H1 (cell line): ENCODE results near the gene KLHDC8B. TPM values are rescaled to one million over a fixed set of nuclear protein-coding genes. Genes with fewer than 3 reads are reported as not detected.

Experiments used
- CBX5 ChIP-seq: fragments of 300-800, 300-1000 bp; sonication (generic); IDR thresholded peaks from 2 replicates; pipeline ENCODE4 v1.7.1; 2016; ENCODE audit warnings: antibody characterized with exemption, low read length, low read depth
- NANOG ChIP-seq: IDR thresholded peaks from 2 replicates; pipeline ENCODE4 v1.6.1; 2011; ENCODE audit warnings: low read length, low read depth, mild to moderate bottlenecking, inconsistent platforms; ENCODE audit not compliant: insufficient read depth, poor library complexity, severe bottlenecking
- SP1 ChIP-seq: IDR thresholded peaks from 2 replicates; pipeline ENCODE4 v1.6.1; 2011; ENCODE audit warnings: low read depth, low read length
- polyA plus RNA-seq, 7 experiments: library from polyadenylated mRNA; depleted of rRNA in 3 of 7; stranded (reverse) in 5 of 7; unstranded in 2 of 7; fragments of >200 nt in 5 of 7; fragments of 200-250 nt in 2 of 7; gene quantifications; 1 replicate in 5 of 7; 2 replicates in 1 of 7; 4 replicates in 1 of 7; pipeline versions ENCODE4 v1.2.1 to v1.2.3, GENCODE V29; 2011 to 2013; ENCODE audit warnings: missing spikeins in 2 of 7, mixed read lengths in 2 of 7
- total RNA-seq: library from RNA; stranded (reverse); fragmentation: NEBNext Ultra II Directional; extraction: Animal tissue kit (Norgen Biotek cat#: 25700); gene quantifications from 2 replicates; pipeline ENCODE4 v1.2.1, GENCODE V29; 2021
- TF ChIP-seq, protein P1 (sequence below): fragments of 300-600 bp; sonication (generic); IDR thresholded peaks from 2 replicates; pipeline ENCODE4 v1.7.1; 2012; ENCODE audit warnings: low read length, moderate library complexity, mild to moderate bottlenecking, inconsistent platforms; ENCODE audit not compliant: insufficient replicate concordance

Gene KLHDC8B
- total and polyA plus RNA-seq, 2 of the 8 experiments (the other 6 are each of a cell fraction or from before 2014, with no cell fraction given), result 15.8 to 21.3 TPM

GRCh38 chr3:49222002-49222401 lies 50.6 kb downstream of the KLHDC8B start (continued):
- TF ChIP-seq, protein P1, sequence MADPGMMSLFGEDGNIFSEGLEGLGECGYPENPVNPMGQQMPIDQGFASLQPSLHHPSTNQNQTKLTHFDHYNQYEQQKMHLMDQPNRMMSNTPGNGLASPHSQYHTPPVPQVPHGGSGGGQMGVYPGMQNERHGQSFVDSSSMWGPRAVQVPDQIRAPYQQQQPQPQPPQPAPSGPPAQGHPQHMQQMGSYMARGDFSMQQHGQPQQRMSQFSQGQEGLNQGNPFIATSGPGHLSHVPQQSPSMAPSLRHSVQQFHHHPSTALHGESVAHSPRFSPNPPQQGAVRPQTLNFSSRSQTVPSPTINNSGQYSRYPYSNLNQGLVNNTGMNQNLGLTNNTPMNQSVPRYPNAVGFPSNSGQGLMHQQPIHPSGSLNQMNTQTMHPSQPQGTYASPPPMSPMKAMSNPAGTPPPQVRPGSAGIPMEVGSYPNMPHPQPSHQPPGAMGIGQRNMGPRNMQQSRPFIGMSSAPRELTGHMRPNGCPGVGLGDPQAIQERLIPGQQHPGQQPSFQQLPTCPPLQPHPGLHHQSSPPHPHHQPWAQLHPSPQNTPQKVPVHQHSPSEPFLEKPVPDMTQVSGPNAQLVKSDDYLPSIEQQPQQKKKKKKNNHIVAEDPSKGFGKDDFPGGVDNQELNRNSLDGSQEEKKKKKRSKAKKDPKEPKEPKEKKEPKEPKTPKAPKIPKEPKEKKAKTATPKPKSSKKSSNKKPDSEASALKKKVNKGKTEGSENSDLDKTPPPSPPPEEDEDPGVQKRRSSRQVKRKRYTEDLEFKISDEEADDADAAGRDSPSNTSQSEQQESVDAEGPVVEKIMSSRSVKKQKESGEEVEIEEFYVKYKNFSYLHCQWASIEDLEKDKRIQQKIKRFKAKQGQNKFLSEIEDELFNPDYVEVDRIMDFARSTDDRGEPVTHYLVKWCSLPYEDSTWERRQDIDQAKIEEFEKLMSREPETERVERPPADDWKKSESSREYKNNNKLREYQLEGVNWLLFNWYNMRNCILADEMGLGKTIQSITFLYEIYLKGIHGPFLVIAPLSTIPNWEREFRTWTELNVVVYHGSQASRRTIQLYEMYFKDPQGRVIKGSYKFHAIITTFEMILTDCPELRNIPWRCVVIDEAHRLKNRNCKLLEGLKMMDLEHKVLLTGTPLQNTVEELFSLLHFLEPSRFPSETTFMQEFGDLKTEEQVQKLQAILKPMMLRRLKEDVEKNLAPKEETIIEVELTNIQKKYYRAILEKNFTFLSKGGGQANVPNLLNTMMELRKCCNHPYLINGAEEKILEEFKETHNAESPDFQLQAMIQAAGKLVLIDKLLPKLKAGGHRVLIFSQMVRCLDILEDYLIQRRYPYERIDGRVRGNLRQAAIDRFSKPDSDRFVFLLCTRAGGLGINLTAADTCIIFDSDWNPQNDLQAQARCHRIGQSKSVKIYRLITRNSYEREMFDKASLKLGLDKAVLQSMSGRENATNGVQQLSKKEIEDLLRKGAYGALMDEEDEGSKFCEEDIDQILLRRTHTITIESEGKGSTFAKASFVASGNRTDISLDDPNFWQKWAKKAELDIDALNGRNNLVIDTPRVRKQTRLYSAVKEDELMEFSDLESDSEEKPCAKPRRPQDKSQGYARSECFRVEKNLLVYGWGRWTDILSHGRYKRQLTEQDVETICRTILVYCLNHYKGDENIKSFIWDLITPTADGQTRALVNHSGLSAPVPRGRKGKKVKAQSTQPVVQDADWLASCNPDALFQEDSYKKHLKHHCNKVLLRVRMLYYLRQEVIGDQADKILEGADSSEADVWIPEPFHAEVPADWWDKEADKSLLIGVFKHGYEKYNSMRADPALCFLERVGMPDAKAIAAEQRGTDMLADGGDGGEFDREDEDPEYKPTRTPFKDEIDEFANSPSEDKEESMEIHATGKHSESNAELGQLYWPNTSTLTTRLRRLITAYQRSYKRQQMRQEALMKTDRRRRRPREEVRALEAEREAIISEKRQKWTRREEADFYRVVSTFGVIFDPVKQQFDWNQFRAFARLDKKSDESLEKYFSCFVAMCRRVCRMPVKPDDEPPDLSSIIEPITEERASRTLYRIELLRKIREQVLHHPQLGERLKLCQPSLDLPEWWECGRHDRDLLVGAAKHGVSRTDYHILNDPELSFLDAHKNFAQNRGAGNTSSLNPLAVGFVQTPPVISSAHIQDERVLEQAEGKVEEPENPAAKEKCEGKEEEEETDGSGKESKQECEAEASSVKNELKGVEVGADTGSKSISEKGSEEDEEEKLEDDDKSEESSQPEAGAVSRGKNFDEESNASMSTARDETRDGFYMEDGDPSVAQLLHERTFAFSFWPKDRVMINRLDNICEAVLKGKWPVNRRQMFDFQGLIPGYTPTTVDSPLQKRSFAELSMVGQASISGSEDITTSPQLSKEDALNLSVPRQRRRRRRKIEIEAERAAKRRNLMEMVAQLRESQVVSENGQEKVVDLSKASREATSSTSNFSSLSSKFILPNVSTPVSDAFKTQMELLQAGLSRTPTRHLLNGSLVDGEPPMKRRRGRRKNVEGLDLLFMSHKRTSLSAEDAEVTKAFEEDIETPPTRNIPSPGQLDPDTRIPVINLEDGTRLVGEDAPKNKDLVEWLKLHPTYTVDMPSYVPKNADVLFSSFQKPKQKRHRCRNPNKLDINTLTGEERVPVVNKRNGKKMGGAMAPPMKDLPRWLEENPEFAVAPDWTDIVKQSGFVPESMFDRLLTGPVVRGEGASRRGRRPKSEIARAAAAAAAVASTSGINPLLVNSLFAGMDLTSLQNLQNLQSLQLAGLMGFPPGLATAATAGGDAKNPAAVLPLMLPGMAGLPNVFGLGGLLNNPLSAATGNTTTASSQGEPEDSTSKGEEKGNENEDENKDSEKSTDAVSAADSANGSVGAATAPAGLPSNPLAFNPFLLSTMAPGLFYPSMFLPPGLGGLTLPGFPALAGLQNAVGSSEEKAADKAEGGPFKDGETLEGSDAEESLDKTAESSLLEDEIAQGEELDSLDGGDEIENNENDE, result no peak
- TF ChIP-seq CBX5 (no peak), NANOG (no peak), SP1 (no peak)
